K562 (cell line): ENCODE results near the gene ADAM19. TPM values are rescaled to one million over a fixed set of nuclear protein-coding genes. Genes with fewer than 3 reads are reported as not detected.
A peak's percentile ranks its signal among the peaks of the same experiment; 100 is the strongest.

ENCODE experiments used
- ATAC-seq: fragments of 200-7000 bp; cut with Tn5 transposase; 3 replicates; pipeline ENCODE4 v1.9.1; 2020; ENCODE audit warnings: moderate library complexity
- BruUV-seq: library from RNA; stranded (reverse); fragments of 400-500 nt; replicated peaks from 2 replicates; lab custom pipeline; 2021; lab: Mats Ljungman, UMichigan
- CTCF ChIA-PET: fragments of 300-600 bp; formaldehyde crosslinking; extraction: SDS; loops from one replicate; lab custom pipeline; 2021; ENCODE audit warnings: low intra/inter-chr PET ratio; lab: Yijun Ruan, JAX
- POLR2A ChIA-PET: fragments of 300-600, 350-650 bp; sonication (Branson Sonifier 250); formaldehyde crosslinking; extraction: SDS; loops from one replicate; lab custom pipeline; 2021; ENCODE audit warnings: antibody characterized with exemption, inconsistent platforms; lab: Yijun Ruan, JAX
- DNase-seq, 4 experiments: peaks; one replicate each; pipeline versions ENCODE4 v3.0.0 to v3.0.0-alpha.2; 2011 to 2018; ENCODE audit warnings: low spot score in 3 of 4, mixed read lengths in 3 of 4; ENCODE audit errors: extremely low read depth in 1 of 4
- FAIRE-seq: peaks from 2 replicates; lab custom pipeline; 2011; peaks lifted over from hg19 to GRCh38; lab: Jason Lieb, UNC
- H2AFZ ChIP-seq: 2 replicates; pipeline ENCODE4 v1.6.0; 2011; ENCODE audit warnings: low read depth, low read length, control low read depth, inconsistent platforms
- H3K27ac ChIP-seq: fragments of 200-600 bp; 3 replicates; pipeline ENCODE4 v1.8.0; 2011; ENCODE audit warnings: low read depth, mild to moderate bottlenecking, control low read depth, inconsistent platforms, low read length, moderate library complexity, mixed read lengths; ENCODE audit errors: extremely low read depth
- H3K27me3 ChIP-seq, 2 experiments: fragments of 300-600 bp in 1 of 2; 2 replicates in 1 of 2; 3 replicates in 1 of 2; pipeline versions ENCODE4 v1.6.0 to v1.8.0; 2011; ENCODE audit warnings: inconsistent platforms in 2 of 2, low read length in 2 of 2, mild to moderate bottlenecking in 1 of 2, mixed read lengths in 1 of 2, moderate library complexity in 1 of 2; ENCODE audit not compliant: control insufficient read depth in 2 of 2, insufficient read depth in 2 of 2
- H3K36me3 ChIP-seq: fragments of 300-600 bp; 3 replicates; pipeline ENCODE4 v1.8.0; 2011; ENCODE audit warnings: mild to moderate bottlenecking, low read length, inconsistent platforms; ENCODE audit not compliant: control insufficient read depth, insufficient read depth
- H3K4me1 ChIP-seq, 2 experiments: fragments of 200-600 bp in 1 of 2; replicated peaks in 1 of 2; 2 replicates in 1 of 2; 3 replicates in 1 of 2; pipeline versions ENCODE4 v1.5.1 to v1.8.0; 2011; ENCODE audit warnings: inconsistent platforms in 2 of 2, low read length in 2 of 2, mild to moderate bottlenecking in 1 of 2, mixed read lengths in 1 of 2, moderate library complexity in 1 of 2; ENCODE audit not compliant: control insufficient read depth in 2 of 2, insufficient read depth in 2 of 2
- H3K4me2 ChIP-seq: 2 replicates; pipeline ENCODE4 v1.6.1; 2011; ENCODE audit warnings: low read length, control low read depth, inconsistent platforms, mixed read lengths; ENCODE audit not compliant: insufficient read depth
- H3K4me3 ChIP-seq: fragments of 200-600 bp; sonication (generic), shearing (Covaris generic); 2 replicates; pipeline ENCODE4 v1.5.1; 2016; ENCODE audit warnings: control low read depth, inconsistent platforms
- H3K79me2 ChIP-seq: fragments of 200-600 bp; 3 replicates; pipeline ENCODE4 v1.8.0; 2011; ENCODE audit warnings: low read length, inconsistent platforms; ENCODE audit not compliant: control insufficient read depth, insufficient read depth
- H3K9ac ChIP-seq, 2 experiments: 2 replicates each; pipeline versions ENCODE4 v1.6.0 to v1.6.1; 2011; ENCODE audit warnings: low read depth in 2 of 2, low read length in 2 of 2, control low read depth in 1 of 2, inconsistent platforms in 1 of 2, mild to moderate bottlenecking in 1 of 2, mixed read lengths in 1 of 2; ENCODE audit not compliant: insufficient read depth in 1 of 2
- H3K9me1 ChIP-seq: one replicate; pipeline ENCODE4 v1.6.0; 2011; ENCODE audit warnings: inconsistent platforms, mild to moderate bottlenecking, low read length, moderate library complexity; ENCODE audit not compliant: control insufficient read depth, insufficient read depth
- H3K9me3 ChIP-seq: replicated peaks from 2 replicates; pipeline ENCODE4 v1.5.1; 2011; ENCODE audit warnings: low read depth, low read length, inconsistent platforms; ENCODE audit not compliant: control insufficient read depth, insufficient read depth
- H4K20me1 ChIP-seq: replicated peaks from 2 replicates; pipeline ENCODE4 v1.6.1; 2011; ENCODE audit warnings: low read length, inconsistent platforms, mixed read lengths; ENCODE audit not compliant: control insufficient read depth, insufficient read depth
- E2F5 ChIP-seq: sonication (generic); formaldehyde crosslinking; IDR thresholded peaks from 2 replicates; pipeline ENCODE4 v1.8.0; 2022; ENCODE audit warnings: mild to moderate bottlenecking, missing genetic modification reagents
- ERF ChIP-seq: fragments of 450-650 bp; formaldehyde crosslinking; IDR thresholded peaks from 2 replicates; pipeline ENCODE4 v1.4.0; 2020; ENCODE audit warnings: mild to moderate bottlenecking, mixed read lengths
- HDAC6 ChIP-seq: IDR thresholded peaks from 2 replicates; pipeline ENCODE4 v1.6.1; 2012; ENCODE audit warnings: low read depth, mild to moderate bottlenecking, control low read depth, inconsistent platforms, low read length, moderate library complexity
- LCOR ChIP-seq: sonication (generic); formaldehyde crosslinking; IDR thresholded peaks from 2 replicates; pipeline ENCODE4 v1.8.0; 2022; ENCODE audit warnings: mild to moderate bottlenecking, missing genetic modification reagents
- NEUROD1 ChIP-seq: fragments of 150-350 bp; IDR thresholded peaks from 2 replicates; pipeline ENCODE4 v1.6.1; 2014; ENCODE audit warnings: borderline replicate concordance, low read length, low read depth; ENCODE audit not compliant: partially characterized antibody
- PHB2 ChIP-seq: fragments of 450-650 bp; IDR thresholded peaks from 2 replicates; pipeline ENCODE4 v1.6.1; 2017; ENCODE audit warnings: low read depth
- POLR3G ChIP-seq: IDR thresholded peaks from 2 replicates; pipeline ENCODE4 v1.6.1; 2011; ENCODE audit not compliant: insufficient read length, insufficient replicate concordance; ENCODE audit errors: extremely low read depth
- RBM17 ChIP-seq: fragments of 200-400 bp; formaldehyde crosslinking; IDR thresholded peaks from 2 replicates; pipeline ENCODE4 v1.6.1; 2017; ENCODE audit warnings: low read depth, mild to moderate bottlenecking, low read length, borderline replicate concordance
- SAFB2 ChIP-seq: fragments of 200-400 bp; formaldehyde crosslinking; IDR thresholded peaks from 2 replicates; pipeline ENCODE4 v1.6.1; 2018; ENCODE audit warnings: borderline replicate concordance, low read length, low read depth, moderate library complexity; ENCODE audit not compliant: severe bottlenecking
- USF2 ChIP-seq: sonication (generic); formaldehyde crosslinking; IDR thresholded peaks from 2 replicates; pipeline ENCODE4 v1.5.0; 2020; ENCODE audit warnings: missing genetic modification reagents
- YBX1 ChIP-seq: fragments of 450-650 bp; IDR thresholded peaks from 2 replicates; pipeline ENCODE4 v1.7.1; 2016; ENCODE audit warnings: mild to moderate bottlenecking
- ZFPM2 ChIP-seq: fragments of 250-450 bp; sonication (Bioruptor Pico); IDR thresholded peaks from 2 replicates; pipeline ENCODE4 v1.5.1; 2022; ENCODE audit warnings: mild to moderate bottlenecking
- ZKSCAN3 ChIP-seq: fragments of 250-450 bp; sonication (Bioruptor Pico); IDR thresholded peaks from 2 replicates; pipeline ENCODE4 v1.4.0; 2020
- ZNF766 ChIP-seq: fragments of 200-800 bp; sonication (Bioruptor generic); conservative IDR thresholded peaks from 2 replicates; pipeline ENCODE4 v1.6.1; 2016; ENCODE audit warnings: missing genetic modification characterization, missing compliant biosample characterization
- WGBS: fragments of 100-300 bp; shearing (Covaris generic); methylation state at CpG from one replicate; pipeline ENCODE4 v1.1.6; 2016; ENCODE audit warnings: low coverage, mixed read lengths; ENCODE audit not compliant: insufficient coverage; ENCODE audit errors: missing lambda C conversion rate; 5-methylcytosine and 5-hydroxymethylcytosine counted together
- in situ Hi-C: fragments of 300-500 bp; cut with MboI; formaldehyde crosslinking; loops from 4 replicates; pipeline ENCODE4 v1.15.0; 2018; ENCODE audit warnings: inconsistent platforms, mixed read lengths
- intact Hi-C: fragments of 100-400 bp; cut with micrococcal nuclease; formaldehyde crosslinking; loops from 2 replicates; pipeline ENCODE4 v1.14.2; 2022
- polyA plus RNA-seq, 8 experiments: library from polyadenylated mRNA; depleted of rRNA in 4 of 8; stranded (reverse) in 5 of 8; unstranded in 3 of 8; fragments of >200 nt; fragmentation: Nextera tagmentation in 2 of 8; fragmentation: Illumina TruSeq in 1 of 8; extraction: Ambion mirVana in 2 of 8; extraction: Trizol in 1 of 8; gene quantifications; 2 replicates each; pipeline versions ENCODE4 v1.2.1 to v1.2.3, GENCODE V29; 2011 to 2014; ENCODE audit warnings: inconsistent platforms in 1 of 8, missing spikeins in 1 of 8
- total RNA-seq, 7 experiments: library from RNA; depleted of rRNA in 6 of 7; stranded (reverse); fragments of >200 nt in 6 of 7; fragmentation: Illumina TruSeq in 2 of 7; extraction: Trizol in 2 of 7; gene quantifications; 2 replicates each; pipeline versions ENCODE4 v1.2.1 to v1.2.3, GENCODE V29; 2011 to 2021; ENCODE audit warnings: low replicate concordance in 1 of 7
- TF ChIP-seq, protein P1 (sequence below), 2 experiments: IDR thresholded peaks; 2 replicates each; pipeline ENCODE4 v1.6.1; 2012; ENCODE audit warnings: improper control_type of control experiment in 2 of 2, low read depth in 2 of 2, low read length in 2 of 2, borderline replicate concordance in 1 of 2
- TF ChIP-seq, protein P2 (sequence below): fragments of 250-450 bp; sonication (Bioruptor Pico); IDR thresholded peaks from 2 replicates; pipeline ENCODE4 v1.8.0; 2021; ENCODE audit warnings: mild to moderate bottlenecking, moderate library complexity

The ADAM19 gene
- total and polyA plus RNA-seq, 9 of the 15 experiments (the other 6 are each of a cell fraction or from before 2014, with no cell fraction given): 0.11 to 1.1 (median 0.43) TPM

DNA sequence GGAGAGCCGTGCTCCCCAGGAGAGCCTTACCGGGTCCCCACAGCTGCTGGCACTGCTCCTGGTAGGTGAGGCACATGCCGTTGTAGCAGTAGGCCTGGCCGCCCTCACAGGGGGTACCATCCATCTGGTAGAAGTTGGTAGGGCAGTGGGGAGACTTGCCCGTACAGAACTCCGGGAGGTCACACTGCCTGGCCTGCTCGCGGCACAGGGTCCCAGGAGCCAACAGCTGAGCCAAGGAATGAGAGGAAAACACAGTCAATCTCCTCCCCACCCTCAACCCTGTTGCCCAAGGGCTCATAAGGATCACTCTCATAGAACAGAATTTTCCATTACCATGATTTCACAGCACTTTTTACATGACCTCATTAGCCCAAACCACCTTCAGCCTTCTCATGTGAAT lies 78.7 kb downstream of the ADAM19 start:
- Histone ChIP-seq H3K4me3 (no peak overlapping the region), H3K9ac (peak overlapping the region in 1 of 2 experiments; percentile 68; a peak in 2 of 4 replicates), H3K36me3 (no peaks in the 10 kb centered on the region), H3K79me2 (no peaks in the 10 kb centered on the region), H4K20me1 (no peaks in the 10 kb centered on the region), H2AFZ (no peak overlapping the region), H3K9me1 (no peaks in the 10 kb centered on the region), H3K4me1 (no peaks in the 10 kb centered on the region), H3K4me2 (no peak overlapping the region), H3K27ac (no peak overlapping the region), H3K9me3 (no peaks in the 10 kb centered on the region), H3K27me3 (peaks cover 0 to 4% of the 10 kb centered on the region in 2 experiments; a peak in 1 of 5 replicates)
- DNase-seq (no peak), FAIRE-seq (no peak), ATAC-seq (no peak)
- 0% methylated on average over 2 of the region's 8 CpGs for WGBS
- intact Hi-C loops (no loop called here), in situ Hi-C loops (no loop called here)
- no TSS peak for BruUV-seq
- ChIA-PET CTCF (no interaction called here), POLR2A (no interaction called here)
- no peak for TF ChIP-seq ERF
- no peak for TF ChIP-seq ZNF766 (CRISPR knock-in tag)
- no peak for TF ChIP-seq LCOR
- TF ChIP-seq, protein P1, sequence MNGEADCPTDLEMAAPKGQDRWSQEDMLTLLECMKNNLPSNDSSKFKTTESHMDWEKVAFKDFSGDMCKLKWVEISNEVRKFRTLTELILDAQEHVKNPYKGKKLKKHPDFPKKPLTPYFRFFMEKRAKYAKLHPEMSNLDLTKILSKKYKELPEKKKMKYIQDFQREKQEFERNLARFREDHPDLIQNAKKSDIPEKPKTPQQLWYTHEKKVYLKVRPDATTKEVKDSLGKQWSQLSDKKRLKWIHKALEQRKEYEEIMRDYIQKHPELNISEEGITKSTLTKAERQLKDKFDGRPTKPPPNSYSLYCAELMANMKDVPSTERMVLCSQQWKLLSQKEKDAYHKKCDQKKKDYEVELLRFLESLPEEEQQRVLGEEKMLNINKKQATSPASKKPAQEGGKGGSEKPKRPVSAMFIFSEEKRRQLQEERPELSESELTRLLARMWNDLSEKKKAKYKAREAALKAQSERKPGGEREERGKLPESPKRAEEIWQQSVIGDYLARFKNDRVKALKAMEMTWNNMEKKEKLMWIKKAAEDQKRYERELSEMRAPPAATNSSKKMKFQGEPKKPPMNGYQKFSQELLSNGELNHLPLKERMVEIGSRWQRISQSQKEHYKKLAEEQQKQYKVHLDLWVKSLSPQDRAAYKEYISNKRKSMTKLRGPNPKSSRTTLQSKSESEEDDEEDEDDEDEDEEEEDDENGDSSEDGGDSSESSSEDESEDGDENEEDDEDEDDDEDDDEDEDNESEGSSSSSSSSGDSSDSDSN (IDR thresholded peaks at IDR 0.05; ENCODE audit: borderline replicate concordance in 1 of 2, low read depth in 2 of 2, low read length in 2 of 2): no peak
- no peak for TF ChIP-seq HDAC6
- no peak for TF ChIP-seq YBX1
- no peak for TF ChIP-seq PHB2
- TF ChIP-seq, protein P2, sequence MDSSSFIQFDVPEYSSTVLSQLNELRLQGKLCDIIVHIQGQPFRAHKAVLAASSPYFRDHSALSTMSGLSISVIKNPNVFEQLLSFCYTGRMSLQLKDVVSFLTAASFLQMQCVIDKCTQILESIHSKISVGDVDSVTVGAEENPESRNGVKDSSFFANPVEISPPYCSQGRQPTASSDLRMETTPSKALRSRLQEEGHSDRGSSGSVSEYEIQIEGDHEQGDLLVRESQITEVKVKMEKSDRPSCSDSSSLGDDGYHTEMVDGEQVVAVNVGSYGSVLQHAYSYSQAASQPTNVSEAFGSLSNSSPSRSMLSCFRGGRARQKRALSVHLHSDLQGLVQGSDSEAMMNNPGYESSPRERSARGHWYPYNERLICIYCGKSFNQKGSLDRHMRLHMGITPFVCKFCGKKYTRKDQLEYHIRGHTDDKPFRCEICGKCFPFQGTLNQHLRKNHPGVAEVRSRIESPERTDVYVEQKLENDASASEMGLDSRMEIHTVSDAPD: no peak
- no peak for TF ChIP-seq ZFPM2
- TF ChIP-seq SAFB2: no peak
- no peak for TF ChIP-seq RBM17
- TF ChIP-seq NEUROD1: no peak
- no peak for TF ChIP-seq USF2 (CRISPR knock-in tag)
- no peak for TF ChIP-seq E2F5 (CRISPR knock-in tag)
- no peak for TF ChIP-seq POLR3G
- no peak for TF ChIP-seq ZKSCAN3 (CRISPR knock-in tag)
